ENCODE results near the gene GRIN2A. TPM values are rescaled to one million over a fixed set of nuclear protein-coding genes. Genes with fewer than 3 reads are reported as not detected.

GRIN2A gene
- total RNA-seq, 1 donor from 2014 or later, result 7.8 TPM

GRCh38 chr16:10098991-10099390 lies 83.2 kb downstream of the GRIN2A start:
- Histone ChIP-seq H3K36me3 (no peaks in the 10 kb centered on the region), H3K4me1 (no peaks in the 10 kb centered on the region), H3K27me3 (no peaks in the 10 kb centered on the region), H3K27ac (no peak overlapping the region), H3K4me3 (no peak overlapping the region), H3K9me3 (no peaks in the 10 kb centered on the region)
- TF ChIP-seq CTCF (IDR thresholded peaks at IDR 0.05), result no peak
- intact Hi-C loops (cut with DNase I), result no loop called here
- no peak for DNase-seq (ENCODE audit: low spot score in 2 of 2)

- no peaks in the 10 kb centered on the region for H3K9me3 ChIP-seq
- intact Hi-C loops (cut with DNase I), result no loop called here
- no peaks in the 10 kb centered on the region for H3K36me3 ChIP-seq
- peak overlapping the region in 1 of 2 donors; percentile 41 for H3K27ac ChIP-seq
- no peak for DNase-seq (ENCODE audit: low spot score in 2 of 2)
- TF ChIP-seq CTCF (IDR thresholded peaks at IDR 0.05), result no peak
- no peaks in the 10 kb centered on the region for H3K27me3 ChIP-seq
- no peak overlapping the region for H3K4me3 ChIP-seq
- H3K4me1 ChIP-seq, result no peaks in the 10 kb centered on the region
Measured at GRCh38 chr16:10097271-10097670, 85.0 kb downstream of the GRIN2A start.

GRCh38 chr16:10093576-10093975 lies 88.7 kb downstream of the GRIN2A start:
- Histone ChIP-seq H3K27ac (no peak overlapping the region), H3K4me1 (peaks cover 0 to under 1% of the 10 kb centered on the region in 2 donors), H3K36me3 (no peaks in the 10 kb centered on the region), H3K9me3 (no peaks in the 10 kb centered on the region), H3K4me3 (no peak overlapping the region), H3K27me3 (no peaks in the 10 kb centered on the region)
- no peak for TF ChIP-seq CTCF (IDR thresholded peaks at IDR 0.05)
- intact Hi-C loops (cut with DNase I), result no loop called here
- DNase-seq (ENCODE audit: low spot score in 2 of 2), result no peak

GRCh38 chr16:10090816-10091215 lies 91.4 kb downstream of the GRIN2A start:
- Histone ChIP-seq H3K36me3 (no peaks in the 10 kb centered on the region), H3K27ac (no peak overlapping the region), H3K27me3 (no peaks in the 10 kb centered on the region), H3K4me1 (peaks cover 3 to 8% of the 10 kb centered on the region in 2 donors), H3K4me3 (no peak overlapping the region), H3K9me3 (no peaks in the 10 kb centered on the region)
- DNase-seq (ENCODE audit: low spot score in 2 of 2), result no peak
- no peak for TF ChIP-seq CTCF (IDR thresholded peaks at IDR 0.05)
- intact Hi-C loops (cut with DNase I), result no loop called here

- Histone ChIP-seq H3K36me3 (no peaks in the 10 kb centered on the region), H3K4me3 (peak overlapping the region in 1 of 2 donors; percentile 9), H3K27ac (no peak overlapping the region), H3K27me3 (no peaks in the 10 kb centered on the region), H3K9me3 (no peaks in the 10 kb centered on the region), H3K4me1 (peaks cover 3 to 8% of the 10 kb centered on the region in 2 donors)
- no peak for TF ChIP-seq CTCF (IDR thresholded peaks at IDR 0.05)
- intact Hi-C loops (cut with DNase I), result no loop called here
- DNase-seq (ENCODE audit: low spot score in 2 of 2), result peak in 1 of 2 donors; percentile 63
Measured at GRCh38 chr16:10088380-10088793, 93.8 kb downstream of the GRIN2A start.

GRCh38 chr16:10087151-10087550 lies 95.1 kb downstream of the GRIN2A start:
- intact Hi-C loops (cut with DNase I), result no loop called here
- H3K27me3 ChIP-seq, result no peaks in the 10 kb centered on the region
- H3K36me3 ChIP-seq, result no peaks in the 10 kb centered on the region
- H3K27ac ChIP-seq, result no peak overlapping the region
- no peak for TF ChIP-seq CTCF (IDR thresholded peaks at IDR 0.05)
- H3K4me3 ChIP-seq, result no peak overlapping the region
- no peaks in the 10 kb centered on the region for H3K9me3 ChIP-seq
- DNase-seq (ENCODE audit: low spot score in 2 of 2), result no peak
- peaks cover 3 to 8% of the 10 kb centered on the region in 2 donors for H3K4me1 ChIP-seq
